DMS153 treated with DMSO at 0.1 percent for 48 hours (cell line): ENCODE data around the gene ANKH.
"Not testable (repeated sequence)": the region's sequence is repeated elsewhere in the genome, so short reads cannot be mapped to it uniquely, and the experiment has no call there.

ENCODE experiments used
- DNase-seq: peaks from one replicate; lab custom pipeline; 2025; ENCODE audit not compliant: unreplicated experiment; lab: John Stamatoyannopoulos, UW

ANKH gene

GRCh38 chr5:14859150-14859549 lies 12.4 kb downstream of the ANKH start:
- no peak for DNase-seq

DNA sequence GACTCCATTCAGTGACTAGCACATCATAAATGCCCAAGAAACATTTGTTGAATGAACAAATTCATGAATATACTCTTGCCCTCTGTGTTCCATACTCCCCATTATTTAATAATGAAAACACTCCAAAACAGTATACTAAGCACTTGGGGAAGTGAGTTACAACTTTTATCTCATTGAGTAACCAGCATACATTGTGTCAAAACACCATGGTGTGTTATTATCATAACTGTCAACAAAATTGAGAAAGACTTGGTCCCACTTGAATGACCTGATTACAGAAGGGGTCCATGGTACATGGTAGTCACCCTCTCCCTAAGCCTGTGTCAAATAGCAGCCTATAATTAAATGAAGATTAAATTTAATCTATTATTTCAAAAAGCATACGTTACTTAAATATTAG lies 16.2 kb downstream of the ANKH start:
- DNase-seq: no peak

- DNase-seq: no peak
Observed at GRCh38 chr5:14854799-14855198, 16.8 kb downstream of the ANKH start.

GRCh38 chr5:14853685-14854084 lies 17.9 kb downstream of the ANKH start:
- no peak for DNase-seq

- DNase-seq: no peak
Observed at GRCh38 chr5:14852779-14853178, 18.8 kb downstream of the ANKH start.

GRCh38 chr5:14851999-14852526 lies 19.5 kb downstream of the ANKH start:
- DNase-seq: no peak

DNA sequence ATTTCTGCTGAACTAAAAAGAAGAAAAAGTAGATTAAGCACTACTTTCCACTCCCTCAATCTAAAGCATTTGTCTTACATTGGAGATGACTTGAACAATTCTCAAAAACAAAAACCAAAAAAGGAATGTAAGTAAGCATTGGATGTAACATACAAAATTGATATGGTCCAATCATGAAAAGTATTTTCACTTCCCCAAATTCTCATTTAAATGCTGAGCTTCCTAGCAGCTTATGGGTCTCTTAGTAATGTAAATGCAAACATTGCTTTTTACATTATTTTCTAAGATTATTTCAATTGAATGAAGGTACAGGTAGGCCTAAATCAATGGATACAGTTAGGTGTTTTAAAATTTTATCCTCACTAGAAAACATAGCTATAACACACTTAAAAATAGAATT lies 20.0 kb downstream of the ANKH start:
- no peak for DNase-seq

- no peak for DNase-seq
Observed at GRCh38 chr5:14851050-14851419, 20.5 kb downstream of the ANKH start.

GRCh38 chr5:14850419-14851049 lies 21.0 kb downstream of the ANKH start:
- no peak for DNase-seq

- no peak for DNase-seq
Observed at GRCh38 chr5:14849516-14850294, 21.9 kb downstream of the ANKH start.

- DNase-seq: not testable (repeated sequence)
Observed at GRCh38 chr5:14848942-14849341, 22.6 kb downstream of the ANKH start.

DNA sequence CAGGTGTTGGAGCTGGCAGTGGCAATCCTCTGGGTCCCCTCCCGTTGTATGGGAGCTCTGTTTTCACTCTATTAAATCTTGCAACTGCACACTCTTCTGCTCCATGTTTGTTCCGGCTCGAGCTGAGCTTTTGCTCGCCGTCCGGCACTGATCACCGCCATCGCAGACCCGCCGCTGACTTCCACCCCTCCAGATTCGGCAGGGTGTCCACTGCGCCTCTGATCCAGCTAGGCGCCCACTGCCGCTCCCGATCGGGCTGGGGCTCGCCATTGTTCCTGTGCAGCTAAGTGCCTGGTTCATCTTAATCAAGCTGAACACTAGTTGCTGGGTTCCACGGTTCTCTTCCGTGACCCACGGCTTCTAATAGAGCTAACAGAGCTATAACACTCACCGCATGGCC lies 23.2 kb downstream of the ANKH start:
- DNase-seq: no peak

GRCh38 chr5:14847471-14847870 lies 24.1 kb downstream of the ANKH start:
- DNase-seq: no peak

- no peak for DNase-seq
Observed at GRCh38 chr5:14842117-14842516, 29.5 kb downstream of the ANKH start.

DNA sequence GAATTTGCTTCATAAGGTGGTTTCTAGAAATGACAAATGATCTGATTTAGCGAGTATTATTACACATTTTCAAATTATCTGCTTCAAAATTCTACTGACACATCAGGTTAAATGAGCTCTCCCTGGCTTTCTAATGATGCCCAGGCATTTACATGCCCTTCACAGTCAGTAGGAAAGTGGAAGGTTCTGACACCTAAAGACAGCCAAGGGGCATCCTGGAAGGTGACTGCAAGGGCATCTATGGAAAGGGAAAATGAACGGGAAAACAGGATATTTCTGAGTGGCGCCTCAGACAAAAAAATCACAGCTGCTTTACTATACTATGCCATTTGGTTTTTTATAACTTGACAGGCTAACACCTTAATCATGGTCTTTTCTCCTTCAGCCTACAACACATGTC lies 31.0 kb downstream of the ANKH start:
- DNase-seq: no peak

DNA sequence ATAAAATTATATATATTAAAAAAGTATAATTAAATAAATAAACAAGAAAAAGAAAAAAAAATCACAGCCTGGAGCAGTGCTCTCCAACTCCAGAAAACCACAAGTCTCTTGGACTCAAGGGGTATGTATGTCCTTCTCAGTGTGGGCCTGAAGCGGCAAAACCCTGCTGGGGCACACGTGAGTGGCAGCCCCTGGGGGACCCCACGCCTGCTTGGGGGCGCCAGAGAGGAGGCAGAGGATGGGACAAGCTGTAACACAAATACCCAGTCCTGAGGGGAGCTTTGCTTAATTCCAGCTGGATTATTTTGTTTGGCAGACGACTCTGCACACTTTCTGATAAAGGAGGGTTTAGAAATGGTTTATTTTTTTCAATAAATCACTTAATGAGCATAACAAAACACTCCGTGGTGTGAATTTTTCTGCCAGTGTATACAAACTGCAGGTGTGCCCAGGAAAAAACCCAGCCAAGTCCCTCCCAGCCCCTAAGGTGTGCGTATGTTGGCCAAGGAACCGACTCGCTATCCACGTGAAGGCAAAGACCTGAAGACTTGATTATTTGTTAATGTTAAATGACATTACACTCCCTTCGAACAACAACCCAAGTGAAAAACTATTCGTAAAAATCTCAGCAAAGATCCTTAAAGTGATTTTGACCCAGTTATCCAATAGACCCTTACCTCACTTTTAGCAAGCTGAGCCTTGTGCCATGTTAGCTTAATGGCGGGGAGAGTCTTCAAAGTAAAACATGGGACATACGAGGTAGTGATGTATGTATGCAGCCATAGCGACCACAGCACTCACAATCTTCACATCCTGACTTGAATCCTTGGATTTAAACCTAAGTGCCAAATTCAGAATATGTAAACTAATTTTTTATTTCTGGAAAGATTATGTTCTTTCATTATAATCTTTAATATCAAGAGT lies 32.9 kb downstream of the ANKH start:
- DNase-seq: no peak

DNA sequence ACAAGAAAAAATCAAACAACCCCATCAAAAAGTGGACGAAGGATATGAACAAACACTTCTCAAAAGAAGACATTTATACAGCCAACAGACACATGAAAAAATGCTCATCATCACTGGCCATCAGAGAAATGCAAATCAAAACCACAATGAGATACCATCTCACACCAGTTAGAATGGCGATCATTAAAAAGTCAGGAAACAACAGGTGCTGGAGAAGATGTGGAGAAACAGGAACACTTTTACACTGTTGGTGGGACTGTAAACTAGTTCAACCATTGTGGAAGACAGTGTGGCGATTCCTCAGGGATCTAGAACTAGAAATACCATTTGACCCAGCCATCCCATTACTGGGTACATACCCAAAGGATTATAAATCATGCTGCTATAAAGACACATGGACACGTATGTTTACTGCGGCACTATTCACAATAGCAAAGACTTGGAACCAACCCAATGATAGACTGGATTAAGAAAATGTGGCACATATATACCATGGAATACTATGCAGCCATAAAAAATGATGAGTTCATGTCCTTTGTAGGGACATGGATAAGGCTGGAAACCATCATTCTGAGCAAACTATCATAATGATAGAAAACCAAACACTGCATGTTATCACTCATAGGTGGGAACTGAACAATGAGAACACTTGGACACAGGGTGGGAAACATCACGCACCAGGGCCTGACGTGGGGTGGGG lies 34.0 kb downstream of the ANKH start:
- not testable (repeated sequence) for DNase-seq

DNA sequence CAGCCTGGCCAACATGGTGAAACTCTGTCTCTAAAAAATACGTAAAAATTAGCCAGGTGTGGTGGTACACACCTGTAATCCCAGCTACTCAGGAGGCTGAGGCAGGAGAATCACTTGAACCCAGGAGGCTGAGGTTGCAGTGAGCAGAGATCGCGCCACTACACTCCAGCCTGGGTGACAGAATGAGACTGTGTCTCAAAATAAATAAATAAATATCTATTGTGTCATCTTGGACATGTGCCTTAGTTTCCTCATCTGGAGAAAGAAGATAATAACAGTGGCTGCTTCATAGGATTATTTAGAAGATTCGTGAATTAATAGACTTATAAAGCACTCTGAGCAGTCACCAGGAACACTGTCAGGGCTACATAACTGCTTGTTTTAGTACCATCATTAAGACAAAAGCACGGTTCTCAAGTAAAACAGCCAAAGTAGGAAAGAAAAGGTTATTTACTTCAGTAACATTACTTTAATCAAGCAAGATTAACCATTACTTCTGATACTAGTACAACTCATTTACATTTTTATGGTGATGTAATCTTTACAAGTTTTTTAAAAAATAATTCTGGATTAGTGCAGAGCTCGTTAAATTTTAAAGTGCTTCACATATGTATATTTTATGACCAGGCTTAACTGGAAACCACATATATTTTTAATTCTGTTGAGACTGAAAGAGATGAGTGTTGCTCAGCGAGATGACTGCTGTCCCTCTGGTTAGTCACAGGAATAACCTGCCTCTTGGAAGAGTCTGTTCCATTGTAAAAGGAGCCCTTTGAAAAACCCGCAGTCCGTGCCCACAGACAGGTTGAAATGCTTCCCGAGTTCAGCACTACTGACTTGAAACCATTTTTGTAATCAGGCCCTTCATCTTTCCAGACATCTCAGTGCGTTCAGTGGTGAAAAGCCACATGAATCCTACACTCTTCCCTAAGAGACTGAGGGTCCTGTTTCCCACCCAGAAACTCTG lies 36.7 kb downstream of the ANKH start:
- DNase-seq: no peak

DNA sequence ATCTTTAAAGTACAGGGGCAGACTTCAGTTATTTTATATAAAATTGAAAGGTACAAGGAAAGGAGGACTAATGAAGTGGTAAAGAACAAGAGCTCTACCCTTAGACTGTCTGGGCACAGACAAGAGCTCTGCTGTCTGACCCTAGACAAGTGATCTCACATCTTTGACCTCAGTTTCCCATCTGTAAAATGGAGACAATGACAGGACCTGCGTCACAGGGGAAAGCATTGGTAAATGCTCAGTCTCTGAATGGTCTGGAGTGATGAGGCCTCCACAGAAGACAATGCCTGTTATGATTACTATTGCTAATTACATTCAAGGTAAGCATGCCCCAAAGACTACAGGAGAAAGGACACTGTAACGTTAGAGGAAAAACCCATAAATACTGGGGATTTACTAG lies 37.5 kb downstream of the ANKH start:
- DNase-seq: no peak

DNA sequence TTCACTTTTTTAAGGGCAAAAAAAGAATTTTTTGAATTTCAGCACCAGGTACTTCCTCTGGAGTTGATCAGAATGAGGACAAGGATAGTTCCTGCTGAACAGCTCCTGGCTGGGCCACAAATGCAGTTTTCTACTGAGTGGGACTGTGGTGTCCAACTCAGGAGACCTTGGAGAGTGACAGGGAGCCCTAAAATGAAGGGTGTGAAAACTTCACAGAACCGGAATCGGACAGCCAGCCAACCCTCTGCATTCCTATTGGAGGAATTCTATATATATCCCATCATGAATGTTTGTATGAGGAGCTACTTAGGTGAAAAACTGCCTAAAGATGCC lies 40.6 kb downstream of the ANKH start:
- no peak for DNase-seq
